ENCODE results near the gene SH3D19.
A peak's percentile ranks its signal among the peaks of the same experiment; 100 is the strongest.
"Not testable (repeated sequence)": the region's sequence is repeated elsewhere in the genome, so short reads cannot be mapped to it uniquely, and the experiment has no call there.

The SH3D19 gene

DNA sequence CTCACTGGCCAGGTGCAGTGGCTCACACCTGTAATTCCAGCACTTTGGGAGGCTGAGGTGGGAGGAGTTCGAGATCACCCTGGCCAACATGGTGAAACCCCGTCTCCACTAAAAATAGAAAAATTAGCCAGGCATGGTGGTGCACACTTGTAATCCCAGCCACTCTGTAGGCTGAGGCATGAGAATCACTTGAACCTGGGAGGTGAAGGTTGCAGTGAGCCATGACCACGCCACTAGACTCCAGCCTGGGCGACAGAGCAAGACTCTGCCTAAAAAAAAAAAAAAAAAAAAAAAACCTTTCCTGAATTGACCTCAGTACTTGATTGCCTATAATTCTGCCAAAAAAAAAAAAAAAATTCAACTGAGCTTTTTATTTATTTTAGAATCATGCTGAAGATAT is 3.2 kb downstream of the SH3D19 start:
- DNase-seq: not testable (repeated sequence)

DNA sequence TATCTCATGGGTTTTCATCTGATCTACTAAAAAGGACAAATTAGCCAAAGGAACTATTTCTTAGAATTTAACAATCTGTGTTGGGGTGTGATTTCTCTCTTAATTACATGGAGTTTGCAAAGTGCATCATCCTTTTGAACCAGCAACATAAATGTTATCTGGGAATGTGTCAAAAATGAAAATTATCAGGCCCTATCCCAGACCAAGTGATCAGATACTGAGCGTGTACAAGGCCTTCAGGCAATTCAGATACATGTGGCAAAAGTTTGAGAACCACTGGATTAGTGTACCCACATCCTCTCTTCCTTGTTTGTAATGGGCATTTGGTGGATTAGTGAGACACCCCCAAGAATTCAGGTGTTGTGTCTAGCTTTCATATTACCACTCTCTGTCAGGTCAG is 3.8 kb downstream of the SH3D19 start:
- DNase-seq: no peak

DNA sequence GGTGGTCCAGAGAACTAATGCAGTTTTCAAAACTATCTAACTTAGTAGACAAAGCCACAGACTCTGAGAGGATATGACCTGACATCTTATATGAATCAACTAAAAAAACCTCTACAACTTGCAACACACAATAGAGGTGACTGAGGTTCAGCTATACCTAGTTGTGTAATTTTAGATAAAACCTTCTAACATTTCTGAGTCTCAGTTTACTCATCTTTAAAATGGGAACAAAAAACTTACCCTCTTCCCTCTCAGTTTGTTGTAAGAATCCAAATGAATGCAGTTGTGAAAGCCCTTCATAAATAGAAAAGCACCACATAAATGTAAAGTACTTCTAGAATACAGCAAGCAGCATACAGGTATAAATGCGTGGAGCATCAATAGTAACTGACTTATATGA is 5.9 kb downstream of the SH3D19 start:
- DNase-seq: no peak

DNA sequence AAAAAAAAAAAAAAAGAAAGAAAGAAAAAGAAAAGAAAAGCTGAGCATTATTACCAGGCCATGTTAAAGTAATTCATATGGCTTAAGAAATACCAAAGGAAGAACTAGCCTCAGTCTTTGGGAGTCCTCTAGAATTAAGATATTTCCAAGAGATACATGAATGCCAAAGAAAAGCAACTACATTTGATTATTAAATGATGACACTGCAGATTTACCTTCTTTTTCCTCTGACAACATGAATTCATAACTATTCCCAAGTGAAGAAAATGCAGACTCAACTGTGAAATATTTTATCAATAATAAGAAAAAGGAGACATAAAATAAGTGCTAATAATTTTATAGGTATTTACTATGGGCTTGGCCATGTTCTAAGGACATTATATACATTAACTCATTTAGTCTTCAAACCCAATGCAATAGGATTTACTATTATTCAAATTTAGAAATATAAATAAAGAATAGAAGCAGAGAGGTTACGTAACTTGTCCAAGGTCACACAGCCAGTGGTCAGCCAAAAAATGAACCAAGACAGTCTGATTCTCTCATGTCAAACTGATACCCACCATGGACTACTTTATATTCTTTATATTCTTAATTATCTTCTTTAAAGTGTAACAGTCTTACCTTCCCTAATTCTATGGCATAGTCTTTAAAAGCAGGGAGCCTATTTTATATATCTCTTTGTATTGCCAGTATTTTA is 6.9 kb downstream of the SH3D19 start:
- DNase-seq: no peak

DNA sequence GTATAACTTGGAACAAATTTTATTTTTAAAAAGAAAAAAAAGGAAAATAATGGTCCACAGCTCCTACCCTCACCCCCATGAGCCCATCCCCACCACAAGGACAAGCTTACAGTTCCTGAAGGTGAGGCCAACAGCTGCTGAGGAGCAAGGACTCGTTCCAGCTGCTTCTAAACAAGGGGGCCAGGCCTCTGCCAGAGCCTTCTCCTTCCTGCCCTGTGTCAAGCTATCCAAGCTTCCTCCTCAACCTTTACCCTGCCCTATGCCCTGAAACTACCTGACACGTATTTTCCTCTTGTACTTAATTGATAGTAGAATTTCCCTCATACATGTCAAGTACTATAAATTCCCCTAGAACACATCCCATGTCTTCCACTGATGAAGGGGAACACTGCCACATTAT is 8.8 kb downstream of the SH3D19 start:
- no peak for DNase-seq

DNA sequence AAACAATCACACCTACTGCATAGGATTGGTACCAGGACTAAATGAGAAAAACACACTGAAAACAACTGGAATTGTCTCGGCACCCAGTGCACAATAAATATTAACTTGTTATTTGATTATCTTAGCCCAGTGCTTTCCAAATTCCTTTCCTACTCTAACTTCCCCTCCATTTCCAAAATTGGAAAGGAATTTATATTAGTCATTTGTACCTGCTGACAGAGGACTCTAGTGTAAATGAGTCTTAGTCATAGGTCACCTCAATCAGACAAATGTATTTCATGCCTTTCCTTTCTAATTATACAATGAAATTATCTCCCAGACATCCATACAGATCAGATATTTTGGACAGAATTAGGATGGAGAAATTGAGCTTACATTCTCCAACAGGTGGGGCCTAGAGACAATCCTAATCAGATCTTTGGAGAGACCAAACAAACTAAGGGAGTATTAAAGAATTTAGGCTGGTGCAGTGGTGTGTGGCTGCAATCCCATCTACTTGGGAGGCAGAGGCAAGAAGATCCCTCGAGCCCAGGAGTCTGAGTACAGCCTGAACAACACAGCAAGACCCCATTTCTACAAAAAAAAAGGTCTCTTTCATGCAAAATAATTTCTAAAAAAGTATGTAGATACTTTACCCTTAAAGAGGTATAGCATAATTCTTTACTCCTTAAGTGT is 10.1 kb downstream of the SH3D19 start:
- no peak for DNase-seq

DNA sequence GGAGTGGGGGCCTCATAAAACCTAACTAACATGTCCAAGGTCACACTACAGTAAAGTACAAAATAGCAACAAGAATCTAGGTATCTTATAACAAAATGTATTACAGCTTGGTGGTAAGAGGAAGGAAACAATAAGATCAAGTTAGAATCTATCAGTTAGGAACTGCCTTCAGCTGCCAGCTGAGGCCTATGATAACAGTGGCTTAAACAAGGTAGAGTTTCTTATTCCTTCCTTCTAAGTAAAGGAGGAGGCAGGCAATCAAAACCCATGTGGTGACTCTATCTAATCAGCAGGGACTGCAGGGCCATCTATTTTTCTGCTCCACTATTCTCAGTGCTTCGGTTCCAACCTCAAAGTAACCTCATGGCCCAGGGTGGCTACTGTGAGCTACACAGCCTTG is 10.9 kb downstream of the SH3D19 start:
- DNase-seq: no peak

DNA sequence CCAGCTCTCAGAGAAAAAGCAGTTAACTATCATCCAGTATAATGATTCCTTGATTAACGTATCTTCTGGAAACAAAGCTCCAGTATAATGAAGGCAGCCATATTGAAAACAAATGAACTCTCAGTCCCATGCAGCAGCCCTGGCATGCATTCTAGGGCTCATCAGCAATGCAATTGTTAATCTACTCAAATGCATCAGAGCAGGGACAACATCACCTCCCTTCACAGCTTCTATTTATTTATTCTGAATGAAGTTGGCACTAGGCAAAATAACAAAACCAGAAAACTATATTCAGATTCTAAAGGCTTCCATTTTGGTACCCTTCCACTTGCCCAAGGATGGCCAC is 11.4 kb downstream of the SH3D19 start:
- DNase-seq: no peak

DNA sequence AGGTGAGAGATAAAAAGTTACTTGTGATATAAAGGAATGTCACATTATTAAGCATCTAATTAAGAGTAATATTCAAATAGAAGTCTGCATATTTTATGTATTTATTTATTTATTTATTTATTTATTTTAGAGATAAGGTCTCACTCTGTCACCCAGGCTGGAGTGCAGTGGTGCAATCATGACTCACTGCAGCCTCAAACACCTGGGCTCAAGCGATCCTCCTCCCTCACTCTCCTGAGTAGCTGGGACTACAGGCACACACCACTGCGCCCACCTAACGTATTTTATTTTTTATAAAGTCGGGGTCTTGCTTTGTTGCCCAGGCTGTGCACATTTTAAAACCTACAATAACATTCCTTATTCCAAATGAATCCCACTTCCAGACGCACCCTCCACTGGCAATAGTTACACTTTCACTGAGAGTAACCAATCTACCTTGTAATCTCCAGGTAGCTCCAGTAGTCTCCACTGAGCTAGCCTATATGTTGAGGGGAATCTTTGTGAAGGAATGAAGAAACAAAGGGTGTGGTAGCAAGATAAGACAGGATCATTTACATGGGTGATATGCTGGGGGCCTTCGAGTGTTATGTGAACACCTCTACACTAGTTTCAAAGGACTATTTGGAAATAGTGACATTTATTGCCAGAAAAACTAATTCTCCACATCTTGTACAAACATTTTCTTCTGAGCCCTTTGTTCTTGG is 11.9 kb downstream of the SH3D19 start:
- DNase-seq: no peak

DNA sequence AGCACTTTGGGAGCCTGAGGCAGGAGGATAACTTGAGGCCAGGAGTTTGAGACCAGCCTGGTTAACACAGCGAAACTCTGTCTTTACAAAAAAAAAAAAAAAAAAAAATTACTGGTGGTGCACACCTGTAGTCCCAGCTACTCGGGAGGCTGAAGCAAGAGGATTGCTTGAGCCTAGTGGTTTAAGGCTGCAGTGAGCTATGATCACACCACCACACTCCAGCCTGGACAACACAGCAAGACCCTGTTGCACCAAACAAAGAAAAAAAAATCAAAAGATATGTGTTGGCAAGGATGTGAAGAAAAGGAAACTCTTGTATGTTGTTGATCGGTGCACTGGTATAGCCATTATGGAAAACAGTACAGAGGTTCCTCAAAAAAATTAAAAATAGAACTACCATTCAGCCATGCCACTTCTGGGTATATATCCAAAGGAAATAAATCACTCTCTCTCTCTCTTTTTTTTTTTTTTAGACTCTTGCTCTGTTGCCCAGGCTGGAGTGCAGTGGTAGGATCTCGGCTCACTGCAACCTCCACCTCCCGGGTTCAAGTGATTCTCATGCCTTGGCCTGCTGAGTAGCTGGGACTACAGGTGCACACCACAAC is 15.2 kb downstream of the SH3D19 start:
- DNase-seq: no peak

DNA sequence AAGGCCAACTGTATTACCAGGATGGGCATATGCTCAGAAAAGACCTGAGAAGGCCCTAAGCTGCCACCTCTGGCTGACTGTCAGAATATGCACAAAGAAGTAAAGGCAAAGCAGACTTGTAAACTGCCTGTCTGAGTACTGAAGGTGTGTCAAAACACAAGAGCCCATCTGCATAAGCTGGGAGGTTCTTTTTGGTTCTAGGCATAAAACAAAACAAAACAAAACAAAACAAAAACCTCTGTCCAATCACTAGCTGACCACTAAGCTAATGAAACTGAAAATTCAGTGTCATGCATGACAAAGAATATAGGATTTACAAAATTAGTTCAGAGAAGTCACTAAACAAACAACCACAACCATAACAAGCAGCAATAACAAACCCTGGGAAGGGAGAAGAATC is 20.6 kb downstream of the SH3D19 start:
- DNase-seq: no peak

DNA sequence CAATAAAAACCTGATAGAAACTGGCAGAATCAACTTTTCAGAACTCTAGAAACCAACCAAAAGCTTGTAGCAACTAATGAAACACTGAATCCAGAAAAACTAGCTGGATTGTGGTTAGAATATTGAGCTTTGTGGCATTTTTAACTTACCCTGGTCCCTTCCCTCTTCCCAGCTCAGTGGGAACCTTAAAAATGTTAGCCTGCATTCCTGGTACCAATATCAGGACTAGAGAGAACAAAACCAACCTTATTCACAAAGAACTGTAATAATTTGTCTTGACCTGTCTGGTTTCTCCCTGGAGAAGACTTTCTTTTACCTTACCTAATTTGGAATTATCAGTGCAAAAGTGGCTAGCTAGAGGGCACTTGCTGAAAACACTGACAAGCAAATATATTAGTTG is 21.2 kb downstream of the SH3D19 start:
- no peak for DNase-seq

DNA sequence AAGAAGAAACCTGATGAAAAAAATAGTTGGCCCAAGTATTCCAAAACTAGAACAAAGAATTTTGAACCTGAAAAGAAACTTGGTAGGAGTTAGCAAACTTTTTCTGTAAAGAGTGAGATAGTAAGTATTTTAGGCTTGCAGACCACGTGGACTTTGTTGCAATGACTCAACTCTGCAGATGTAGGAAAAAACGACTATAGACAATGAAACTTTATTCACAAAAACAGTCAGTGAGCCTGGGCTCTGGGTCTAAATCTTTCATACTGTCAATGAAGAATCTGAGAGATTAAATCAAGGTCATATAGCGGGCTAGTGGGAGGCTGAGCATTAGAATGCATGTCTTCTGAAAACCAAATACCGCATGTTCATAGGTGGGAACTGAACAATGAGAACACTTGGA is 23.0 kb downstream of the SH3D19 start:
- no peak for DNase-seq

DNA sequence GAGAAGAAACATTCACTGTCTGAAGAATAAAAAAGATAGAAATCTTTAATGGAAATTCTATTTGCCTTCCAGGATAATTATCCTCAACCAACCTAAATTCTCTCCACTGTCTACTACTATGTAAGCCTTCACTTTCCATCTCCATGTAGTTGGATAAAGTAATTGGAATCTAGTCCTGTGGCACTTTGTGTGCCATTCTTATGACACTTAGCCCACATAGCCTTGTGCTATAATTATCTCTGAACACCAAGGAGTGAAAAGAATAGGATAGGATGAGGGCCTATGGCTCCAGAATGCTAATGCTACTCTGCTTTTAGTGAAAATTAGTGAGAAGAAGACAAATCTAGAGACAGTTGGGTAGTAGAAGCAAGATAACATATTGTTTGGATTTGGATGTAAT is 28.2 kb downstream of the SH3D19 start:
- no peak for DNase-seq

DNA sequence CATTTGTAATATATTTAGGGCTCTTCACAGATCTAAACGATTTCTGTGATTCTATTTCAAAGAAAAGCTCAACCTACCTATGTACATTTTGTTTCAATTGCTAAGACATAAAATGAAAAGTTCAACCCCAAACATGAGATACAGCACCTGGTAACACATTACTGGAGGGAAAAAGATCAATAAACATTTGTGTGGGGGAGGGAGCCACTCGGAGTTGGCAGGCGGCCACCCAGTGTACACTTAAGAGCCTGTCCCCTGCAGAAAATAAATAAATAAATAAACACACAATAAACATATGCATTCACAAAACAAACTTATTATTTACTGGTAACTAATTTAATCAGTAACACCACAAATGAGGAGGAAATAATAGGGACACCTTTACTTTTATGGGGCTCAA is 29.2 kb downstream of the SH3D19 start:
- no peak for DNase-seq

DNA sequence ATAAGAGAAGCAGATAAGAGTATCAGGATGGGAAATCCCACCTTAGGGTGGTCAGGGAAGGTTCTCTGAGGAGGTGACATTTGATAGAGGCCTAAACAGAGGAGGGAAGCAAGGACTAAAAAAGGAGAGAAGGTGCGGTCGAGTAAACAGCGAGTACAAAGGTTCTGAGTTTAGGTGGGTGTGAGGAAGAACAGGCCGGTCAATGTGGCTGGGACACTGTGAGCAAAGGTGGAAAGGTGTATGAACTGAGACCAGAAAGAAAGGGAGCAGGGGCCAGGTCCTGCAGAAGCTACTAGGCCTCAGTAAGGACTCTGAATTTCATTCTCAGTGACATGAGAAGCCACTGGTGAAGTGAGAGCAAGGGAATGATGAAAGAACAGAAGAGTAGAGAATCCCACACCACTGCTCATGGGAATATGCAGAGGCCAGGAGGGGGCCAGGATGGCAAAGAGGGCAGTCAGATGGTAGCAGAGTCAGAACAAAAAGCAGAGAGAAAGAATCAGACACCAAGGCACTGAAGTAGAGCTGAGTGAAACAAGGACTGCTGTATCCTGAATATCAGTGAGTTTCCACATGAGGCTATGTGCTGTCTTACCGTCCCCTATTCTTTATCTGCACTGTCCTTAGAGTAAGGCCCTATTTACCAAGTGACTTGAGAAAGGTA is 30.4 kb downstream of the SH3D19 start:
- no peak for DNase-seq

DNA sequence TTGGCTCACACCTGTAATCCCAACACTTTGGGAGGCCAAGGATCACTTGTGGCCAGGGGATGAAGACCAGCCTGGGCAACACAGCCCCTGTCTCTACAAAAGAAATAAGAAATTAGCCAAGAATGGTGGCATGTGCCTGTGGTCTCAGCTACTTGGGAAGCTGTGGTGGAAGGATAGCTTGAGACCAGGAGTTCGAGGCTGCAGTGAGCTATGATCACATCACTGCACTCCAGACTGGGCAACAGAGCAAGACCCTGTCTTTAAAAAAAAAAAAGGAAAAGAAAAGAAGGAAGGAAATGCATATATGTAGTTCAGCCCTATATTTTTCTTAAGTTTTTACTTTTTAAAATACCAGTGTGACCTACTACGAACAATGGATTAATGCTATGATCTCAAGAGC is 33.4 kb downstream of the SH3D19 start:
- DNase-seq: no peak

DNA sequence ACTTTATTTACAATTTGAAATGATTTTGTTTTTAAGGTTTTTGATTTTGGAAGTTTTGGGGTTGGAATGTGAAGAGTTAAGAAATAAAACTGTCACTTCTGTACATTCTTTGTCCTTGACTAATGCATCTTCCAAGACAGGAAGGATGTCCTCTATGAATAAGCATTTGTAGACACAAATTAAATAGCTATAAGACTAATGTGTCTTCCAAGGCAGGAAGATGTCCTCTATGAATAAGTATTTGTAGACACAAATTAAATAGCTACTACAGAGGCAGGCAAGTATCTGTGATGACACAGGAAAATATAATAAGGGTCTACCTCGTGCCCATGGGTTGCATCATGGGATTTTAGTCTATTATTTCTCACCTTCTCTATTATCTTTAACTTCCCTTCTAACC is 33.9 kb downstream of the SH3D19 start:
- no peak for DNase-seq

DNA sequence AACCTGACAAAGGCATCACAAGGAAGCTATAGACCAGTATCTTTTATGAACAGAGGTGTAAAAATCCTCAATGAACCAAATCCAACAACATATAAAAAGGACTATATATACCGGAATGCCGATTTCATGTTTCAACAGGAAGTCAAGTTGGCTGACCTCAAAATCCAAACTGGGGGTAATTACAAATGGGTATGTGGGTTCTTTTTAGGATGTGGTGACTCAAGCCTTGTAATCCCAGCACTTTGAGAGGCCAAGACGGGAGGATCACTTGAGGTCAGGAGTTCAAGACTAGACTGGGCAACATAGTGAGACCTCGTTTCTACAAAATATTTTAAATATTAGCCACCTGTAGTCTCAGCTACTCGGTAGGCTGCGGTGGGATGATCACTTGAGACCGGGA is 38.0 kb downstream of the SH3D19 start:
- DNase-seq: no peak

DNA sequence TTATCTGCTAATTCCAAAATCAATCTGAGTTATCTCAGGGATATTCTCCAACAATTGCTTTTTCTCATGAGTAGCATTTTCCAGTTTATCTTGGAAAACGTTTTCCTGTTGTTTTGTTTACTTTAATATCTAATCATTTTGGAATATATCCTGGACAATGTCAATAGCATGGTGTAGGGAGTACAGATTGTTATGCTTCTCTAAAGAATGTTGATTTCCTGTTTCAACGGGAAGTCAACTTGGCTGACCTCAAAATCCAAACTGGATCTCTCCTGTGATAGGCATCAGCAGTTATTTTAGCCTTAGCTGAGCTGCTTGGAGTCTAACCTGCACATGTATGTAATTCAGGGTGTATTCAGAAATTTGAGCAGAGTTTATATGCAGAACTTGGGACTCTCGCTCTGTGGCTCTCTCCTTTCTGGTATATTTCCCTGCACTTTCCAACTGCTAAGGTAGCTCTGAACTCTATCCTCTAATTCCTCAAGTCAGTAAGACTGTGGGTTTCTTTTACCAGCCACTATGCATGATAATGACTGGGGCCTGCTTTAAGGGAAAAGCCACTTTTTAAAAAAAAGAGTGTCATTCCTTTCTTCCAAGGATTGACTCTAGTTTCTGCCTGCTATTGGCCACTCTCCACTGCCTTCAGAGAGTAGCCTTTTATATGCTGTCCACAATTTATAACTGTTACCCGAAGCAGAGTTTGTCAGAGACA is 40.7 kb downstream of the SH3D19 start:
- DNase-seq: no peak

DNA sequence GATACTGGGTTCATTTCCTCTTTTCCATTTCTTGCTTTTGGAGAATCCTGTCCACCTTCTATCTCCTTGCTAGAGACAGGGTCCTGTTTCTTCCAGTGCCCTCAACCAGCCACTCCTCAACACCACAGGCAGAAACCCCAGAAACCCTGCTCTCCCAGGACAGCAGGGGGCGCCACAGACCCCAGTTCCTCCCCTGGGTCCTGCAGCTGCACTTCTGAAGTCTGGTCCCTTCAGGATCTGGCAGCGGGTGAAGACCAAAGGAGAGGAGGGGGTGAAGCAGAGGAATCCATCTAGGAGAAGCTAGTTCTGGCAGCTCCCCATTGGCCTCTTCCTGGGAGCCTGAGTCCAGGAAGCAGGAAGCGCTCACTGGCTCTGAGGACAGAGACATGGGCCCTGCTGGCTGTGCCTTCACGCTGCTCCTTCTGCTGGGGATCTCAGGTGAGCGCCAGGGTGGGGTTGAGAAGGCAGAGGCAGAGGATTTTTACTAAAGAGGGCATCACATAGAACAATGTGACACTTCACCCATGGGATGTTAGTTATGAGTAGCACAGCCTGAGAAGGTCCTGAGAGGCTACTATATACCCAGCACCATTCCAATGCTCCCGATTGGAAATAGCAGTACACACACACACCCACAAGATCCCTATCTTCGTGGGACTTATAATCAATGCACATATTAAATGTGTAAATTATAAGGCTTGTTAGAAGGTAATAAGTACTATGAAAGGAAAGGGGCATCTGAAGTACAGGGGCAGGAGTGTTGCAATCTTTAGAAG is 48.4 kb downstream of the SH3D19 start, which contains the start of gene PRSS48:
TSS of gene PRSS48 (plus strand) at position 375 of the 776 bp plus-strand sequence. CDS start at position 387, 12 bp downstream.
- peak; percentile 5 for DNase-seq

DNA sequence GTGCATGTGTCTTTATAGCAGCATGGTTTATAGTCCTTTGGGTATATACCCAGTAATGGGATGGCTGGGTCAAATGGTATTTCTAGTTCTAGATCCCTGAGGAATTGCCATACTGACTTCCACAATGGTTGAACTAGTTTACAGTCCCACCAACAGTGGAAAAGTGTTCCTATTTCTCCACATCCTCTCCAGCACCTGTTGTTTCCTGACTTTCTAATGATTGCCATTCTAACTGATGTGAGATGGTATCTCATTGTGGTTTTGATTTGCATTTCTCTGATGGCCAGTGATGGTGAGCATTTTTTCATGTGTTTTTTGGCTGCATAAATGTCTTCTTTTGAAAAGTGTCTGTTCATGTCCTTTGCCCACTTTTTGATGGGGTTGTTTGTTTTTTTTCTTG is 56.5 kb downstream of the SH3D19 start:
- DNase-seq: not testable (repeated sequence)
